ENCODE measurements around the gene BICD1. TPM values are rescaled to one million over a fixed set of nuclear protein-coding genes. Genes with fewer than 3 reads are reported as not detected.
"Not testable (repeated sequence)": the region's sequence is repeated elsewhere in the genome, so short reads cannot be mapped to it uniquely, and the experiment has no call there.

The BICD1 gene
- total RNA-seq, 1 experiment from 2014 or later: 6.6 TPM

- DNase-seq (ENCODE audit: low read depth): not testable (repeated sequence)
These were observed 168.9 kb downstream of the BICD1 start for GRCh38 chr12:32275520-32275919.

GRCh38 chr12:32277774-32278173 is 171.1 kb downstream of the BICD1 start:
- no peak for DNase-seq (ENCODE audit: low read depth)

DNA sequence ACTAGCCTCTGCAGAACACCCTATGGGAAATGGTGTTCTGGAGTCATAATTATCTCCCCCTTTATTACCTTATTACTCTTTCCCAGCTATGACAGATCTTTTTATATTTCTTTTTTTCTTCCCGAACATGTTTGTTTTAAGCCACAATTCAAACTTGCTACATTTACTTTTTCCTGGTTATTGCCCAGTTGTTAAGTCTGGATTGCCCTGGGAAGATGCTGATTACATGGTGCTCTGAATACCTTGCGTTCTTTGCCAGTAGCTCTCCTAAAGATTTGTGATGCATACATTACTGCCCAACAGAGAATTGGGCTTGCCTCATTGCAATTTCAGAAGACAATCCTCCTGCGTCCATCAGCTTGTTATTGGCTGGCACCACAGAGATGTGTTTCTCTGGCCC is 174.5 kb downstream of the BICD1 start:
- DNase-seq (ENCODE audit: low read depth): no peak

GRCh38 chr12:32284561-32284960 is 177.9 kb downstream of the BICD1 start:
- DNase-seq (ENCODE audit: low read depth): no peak

DNA sequence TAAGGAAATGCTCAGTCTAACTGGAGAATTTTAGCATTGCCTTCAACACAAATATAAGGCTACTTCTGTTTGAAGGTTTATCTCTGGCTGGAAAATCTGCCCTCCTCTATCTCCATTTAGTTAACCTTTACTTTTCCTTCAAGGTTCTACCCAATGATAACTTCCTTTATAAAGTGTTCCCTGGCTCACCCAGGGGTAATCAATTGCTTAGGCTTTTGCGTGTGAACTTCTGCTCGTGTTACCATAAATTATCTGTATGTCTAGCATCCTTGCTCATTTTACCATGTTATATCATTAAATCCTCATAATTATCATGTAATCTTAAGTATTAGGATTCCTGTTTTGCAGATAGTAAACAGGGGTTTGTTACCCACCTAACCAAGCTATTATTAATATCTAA is 178.4 kb downstream of the BICD1 start:
- no peak for DNase-seq (ENCODE audit: low read depth)

GRCh38 chr12:32285489-32285888 is 178.8 kb downstream of the BICD1 start:
- no peak for DNase-seq (ENCODE audit: low read depth)

GRCh38 chr12:32290411-32290810 is 183.8 kb downstream of the BICD1 start:
- DNase-seq (ENCODE audit: low read depth): no peak

DNA sequence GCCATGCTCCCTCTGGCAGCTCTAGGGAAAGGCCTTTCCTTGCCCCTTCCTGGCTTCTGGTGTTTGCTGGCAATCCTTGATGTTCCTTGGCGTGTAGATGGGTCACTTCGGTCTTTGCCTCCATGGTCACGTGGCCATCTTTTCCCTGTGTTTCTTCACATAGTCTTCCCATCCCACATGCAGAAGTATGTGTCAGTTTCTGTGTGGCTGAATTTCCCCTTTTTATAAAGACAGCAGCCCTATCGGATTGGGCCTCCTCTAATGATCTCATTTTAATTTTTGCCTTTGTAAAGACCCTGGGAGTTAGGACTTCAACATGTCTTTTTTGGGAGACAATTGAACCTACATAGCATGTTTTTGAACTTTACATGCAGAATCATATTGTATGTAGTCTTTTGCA is 185.5 kb downstream of the BICD1 start:
- no peak for DNase-seq (ENCODE audit: low read depth)

DNA sequence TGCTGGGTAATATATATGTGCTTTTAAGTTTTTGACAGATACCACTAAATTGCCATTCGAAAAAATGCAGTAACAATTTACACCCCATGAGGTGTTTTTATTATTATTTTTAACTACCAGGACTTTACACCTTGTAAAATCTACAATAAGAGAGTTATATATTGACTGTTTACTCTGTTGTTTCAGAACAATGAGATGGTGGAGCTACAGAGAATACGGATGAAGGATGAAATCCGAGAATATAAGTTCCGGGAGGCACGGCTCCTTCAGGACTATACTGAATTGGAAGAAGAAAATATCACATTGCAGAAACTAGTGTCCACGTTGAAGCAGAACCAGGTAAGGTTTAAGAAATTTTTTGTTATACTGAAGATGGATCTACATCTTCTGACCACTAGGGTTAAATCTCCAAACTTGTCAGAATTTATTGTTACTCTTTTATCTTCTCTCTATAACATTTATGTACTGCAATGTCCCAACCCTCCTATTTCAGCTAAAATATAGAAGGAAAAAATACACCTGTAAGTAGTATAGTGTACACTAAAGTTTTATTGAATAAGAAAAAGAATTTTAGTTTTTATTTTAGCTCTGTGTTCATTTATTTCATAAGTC is 187.3 kb downstream of the BICD1 start:
- DNase-seq (ENCODE audit: low read depth): no peak

- DNase-seq (ENCODE audit: low read depth): no peak
These were observed 189.9 kb downstream of the BICD1 start for GRCh38 chr12:32296567-32296966.

GRCh38 chr12:32298917-32299316 is 192.3 kb downstream of the BICD1 start:
- DNase-seq (ENCODE audit: low read depth): no peak

- no peak for DNase-seq (ENCODE audit: low read depth)
These were observed 194.6 kb downstream of the BICD1 start for GRCh38 chr12:32301216-32301615.

DNA sequence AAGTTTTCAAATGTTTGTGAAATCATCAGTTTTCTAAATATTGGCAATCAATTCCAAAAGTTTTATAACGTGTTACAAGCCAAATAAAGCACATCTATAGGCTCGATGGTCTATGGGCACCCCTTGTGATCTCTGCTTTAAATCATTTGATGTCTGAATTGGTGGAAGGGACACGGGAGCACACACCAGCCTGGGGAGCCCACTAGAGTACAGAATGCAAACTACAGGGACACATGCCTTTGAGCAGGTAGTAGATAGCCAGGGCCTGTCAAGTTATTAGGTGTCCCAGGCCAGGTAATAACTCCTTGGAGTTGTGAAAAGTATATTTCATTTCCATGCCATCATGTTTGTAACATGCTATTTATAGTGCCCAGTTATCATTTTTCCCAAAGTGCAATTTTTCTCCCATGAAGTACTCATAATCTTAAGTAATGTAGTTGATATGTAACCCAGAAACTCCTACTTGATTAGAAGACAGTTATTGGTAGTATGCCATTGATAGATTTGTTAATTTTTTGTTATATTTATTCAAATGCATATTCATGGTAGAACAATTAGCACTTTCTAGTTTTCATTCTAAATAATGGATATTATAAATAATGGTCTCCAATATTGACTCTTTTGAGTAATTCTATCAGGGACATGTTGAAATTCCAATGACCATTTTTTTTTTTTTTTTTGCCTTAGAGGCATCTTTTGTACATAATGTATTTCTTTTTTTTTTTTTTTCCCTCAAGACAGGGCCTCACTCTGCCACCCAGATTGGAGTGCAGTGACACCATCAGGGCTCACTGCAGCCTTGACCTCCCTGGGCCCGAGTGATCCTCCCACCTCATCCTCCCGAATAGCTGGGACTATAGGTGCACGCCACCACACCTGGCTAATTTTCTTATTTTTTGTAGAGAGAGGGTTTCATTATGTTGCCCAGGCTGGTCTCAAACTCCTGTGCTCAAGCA is 195.8 kb downstream of the BICD1 start:
- peak; percentile 9 for DNase-seq (ENCODE audit: low read depth)

GRCh38 chr12:32303174-32303549 is 196.5 kb downstream of the BICD1 start:
- no peak for DNase-seq (ENCODE audit: low read depth)

DNA sequence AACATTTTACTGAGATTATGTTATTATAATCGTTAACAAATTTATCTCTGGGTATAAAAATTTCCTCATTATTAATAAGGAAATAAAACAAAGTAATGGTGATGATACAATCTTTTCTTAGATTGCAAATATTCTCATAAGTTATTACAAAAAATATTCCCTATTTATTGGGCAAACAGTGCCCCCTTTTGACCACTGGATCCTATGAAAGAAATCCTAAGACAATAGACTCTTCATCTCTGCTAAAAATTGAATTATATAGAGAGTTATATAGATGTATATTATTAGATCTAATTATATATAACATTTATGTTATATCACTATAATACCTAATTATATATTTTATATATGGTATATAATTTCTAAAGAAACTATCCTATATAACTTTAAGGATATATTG is 198.5 kb downstream of the BICD1 start:
- DNase-seq (ENCODE audit: low read depth): peak; percentile 36

DNA sequence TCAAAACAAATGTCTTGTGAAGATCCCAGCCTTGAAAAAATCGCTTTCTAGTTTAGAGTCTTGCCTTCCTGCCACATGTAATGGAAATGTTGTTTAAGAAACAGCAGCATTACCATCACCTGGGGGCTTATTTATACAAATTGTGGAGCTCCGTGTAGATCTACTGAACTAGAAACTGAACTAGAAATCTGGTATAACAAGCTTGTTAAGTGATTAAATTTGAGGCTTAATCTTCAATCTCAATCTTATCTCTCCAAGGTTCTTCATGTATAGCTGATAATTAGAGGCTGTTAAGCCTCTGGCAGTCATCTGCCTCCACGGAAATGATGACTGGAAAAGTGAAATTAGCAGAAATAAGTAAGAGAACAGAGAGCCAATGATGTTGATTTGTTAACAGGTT is 200.7 kb downstream of the BICD1 start:
- DNase-seq (ENCODE audit: low read depth): no peak

DNA sequence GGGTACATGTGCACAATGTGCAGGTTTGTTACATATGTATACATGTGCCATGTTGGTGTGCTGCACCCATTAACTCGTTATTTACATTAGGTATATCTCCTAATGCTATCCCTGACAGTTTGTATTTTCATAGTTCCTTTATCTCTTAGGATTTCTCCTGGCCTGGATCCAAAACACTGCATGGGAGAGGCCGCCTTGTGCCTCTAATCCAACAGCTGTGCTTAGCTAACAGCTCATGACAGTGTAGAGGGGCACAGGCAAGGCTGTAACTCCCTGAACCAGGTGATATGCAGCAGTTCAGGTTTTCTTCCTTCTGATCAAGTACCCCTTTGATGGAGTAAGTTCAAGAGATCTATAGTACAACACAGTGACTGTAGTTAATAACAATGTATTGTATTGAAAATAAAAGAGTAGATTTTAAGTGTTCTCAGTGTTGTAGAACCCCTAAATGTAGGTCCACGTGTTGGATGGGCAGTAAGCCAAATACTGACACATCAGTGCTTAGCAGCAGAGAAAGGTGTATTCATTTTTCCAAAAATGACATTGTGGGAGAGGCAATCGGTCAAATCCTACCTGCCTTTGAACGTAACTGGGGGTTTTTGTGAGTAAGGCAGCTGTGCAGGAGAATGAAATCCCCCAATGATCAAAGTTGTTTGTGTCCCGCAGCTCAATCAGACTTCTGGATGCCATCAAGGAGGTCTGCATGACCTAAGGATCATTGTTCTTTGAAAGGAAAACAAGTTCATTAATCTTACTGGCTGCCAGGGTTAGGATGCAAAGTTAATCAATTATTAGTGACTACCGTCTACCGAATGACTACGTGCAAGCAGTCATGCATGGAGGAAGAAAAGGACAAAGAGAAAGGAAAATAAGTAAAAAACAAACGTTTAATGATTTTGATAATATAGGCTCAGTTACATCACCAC is 203.4 kb downstream of the BICD1 start:
- peak; percentile 26 for DNase-seq (ENCODE audit: low read depth)

DNA sequence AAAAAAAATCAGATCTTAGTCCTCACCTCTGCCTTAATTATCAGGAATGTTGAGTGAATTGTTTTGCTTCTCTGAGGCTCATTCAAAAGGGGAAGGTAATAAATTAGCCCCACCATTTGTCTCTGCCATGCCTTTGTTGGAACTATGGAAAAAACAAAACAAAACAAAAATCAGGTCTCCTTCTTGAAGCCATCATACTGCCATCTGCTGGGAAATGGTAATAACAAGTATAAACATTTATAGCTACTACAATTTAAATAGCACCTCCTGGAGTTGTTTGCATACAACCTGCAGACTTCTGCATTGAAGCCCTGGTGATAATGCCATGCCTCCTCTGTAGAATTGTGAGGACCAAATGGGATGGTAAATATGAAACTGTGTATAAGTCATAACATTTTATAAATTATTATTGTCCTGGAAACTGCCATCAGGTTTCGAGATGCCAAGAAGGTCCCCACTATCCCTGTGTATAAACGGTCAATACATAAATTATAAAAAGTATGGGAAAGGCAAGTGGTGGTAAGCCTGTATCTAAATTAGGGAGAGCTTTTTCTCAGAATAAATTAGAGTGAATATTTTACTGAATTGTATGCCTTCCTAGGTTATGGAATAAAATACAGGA is 205.5 kb downstream of the BICD1 start:
- DNase-seq (ENCODE audit: low read depth): peak; percentile 55

GRCh38 chr12:32322354-32322753 is 215.7 kb downstream of the BICD1 start:
- no peak for DNase-seq (ENCODE audit: low read depth)

- no peak for DNase-seq (ENCODE audit: low read depth)
These were observed 224.5 kb downstream of the BICD1 start for GRCh38 chr12:32331133-32331532.

- no peak for DNase-seq (ENCODE audit: low read depth)
These were observed 225.8 kb downstream of the BICD1 start for GRCh38 chr12:32332446-32332845.

Data from LHCN-M2 (cell line).